ENCODE data around the gene DIPK1C.

Gene DIPK1C

DNA sequence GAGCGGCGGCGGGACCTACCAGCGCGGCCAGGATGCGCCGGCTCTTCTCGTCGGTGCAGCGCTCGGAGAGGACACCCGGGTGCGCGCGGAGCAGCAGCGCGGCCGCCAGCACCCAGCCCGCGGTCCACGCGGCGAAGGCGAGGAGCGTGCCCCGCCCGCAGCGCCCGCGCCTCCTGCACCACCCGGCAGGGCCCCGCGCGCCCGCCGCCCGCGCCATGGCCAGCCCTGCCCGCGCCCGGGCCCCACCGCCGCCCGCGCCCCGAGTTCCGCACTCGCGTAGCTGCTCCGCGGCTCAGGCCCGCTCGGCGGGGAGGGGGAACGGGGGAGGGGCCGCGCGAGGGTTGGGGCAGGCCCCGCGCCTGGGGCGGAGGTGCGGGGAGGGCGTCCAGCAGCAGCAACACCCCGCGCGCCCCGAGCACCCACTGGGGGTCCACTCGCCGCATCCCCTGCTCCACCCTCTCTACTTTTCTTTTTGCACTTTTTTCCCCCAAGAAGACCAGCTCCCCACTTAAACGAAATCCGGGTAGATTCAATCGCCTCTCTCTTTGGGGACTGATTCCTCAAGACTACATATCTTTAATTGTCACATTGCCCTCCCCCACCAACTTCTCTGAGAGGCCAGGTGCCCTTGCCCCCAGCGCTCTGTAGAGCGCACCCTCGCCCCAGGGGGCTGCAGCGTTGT, at the start of gene DIPK1C:
Gene DIPK1C, minus strand, starts transcription at position 266 of the 682 bp plus-strand sequence. Its CDS starts 49 bp downstream, at position 217.
- H3K4me3 ChIP-seq (ENCODE audit: insufficient read depth, low read length, poor library complexity, severe bottlenecking): no peak within 1 kb of the TSS
- H3K27me3 ChIP-seq (ENCODE audit: low read length): no peaks in the 10 kb centered on the region
- H3K9me2 ChIP-seq (replicated peaks; ENCODE audit: insufficient read depth, low read length): no peaks in the 10 kb centered on the region
- H3K27ac ChIP-seq (ENCODE audit: low read depth, low read length): no peak within 1 kb of the TSS
- H3K4me2 ChIP-seq (ENCODE audit: low read depth, low read length, poor library complexity, severe bottlenecking): no peak within 1 kb of the TSS
- no peak for TF ChIP-seq EZH2phosphoT487 (conservative IDR thresholded peaks at IDR 0.05; ENCODE audit: low read length)
- TF ChIP-seq, protein P1, sequence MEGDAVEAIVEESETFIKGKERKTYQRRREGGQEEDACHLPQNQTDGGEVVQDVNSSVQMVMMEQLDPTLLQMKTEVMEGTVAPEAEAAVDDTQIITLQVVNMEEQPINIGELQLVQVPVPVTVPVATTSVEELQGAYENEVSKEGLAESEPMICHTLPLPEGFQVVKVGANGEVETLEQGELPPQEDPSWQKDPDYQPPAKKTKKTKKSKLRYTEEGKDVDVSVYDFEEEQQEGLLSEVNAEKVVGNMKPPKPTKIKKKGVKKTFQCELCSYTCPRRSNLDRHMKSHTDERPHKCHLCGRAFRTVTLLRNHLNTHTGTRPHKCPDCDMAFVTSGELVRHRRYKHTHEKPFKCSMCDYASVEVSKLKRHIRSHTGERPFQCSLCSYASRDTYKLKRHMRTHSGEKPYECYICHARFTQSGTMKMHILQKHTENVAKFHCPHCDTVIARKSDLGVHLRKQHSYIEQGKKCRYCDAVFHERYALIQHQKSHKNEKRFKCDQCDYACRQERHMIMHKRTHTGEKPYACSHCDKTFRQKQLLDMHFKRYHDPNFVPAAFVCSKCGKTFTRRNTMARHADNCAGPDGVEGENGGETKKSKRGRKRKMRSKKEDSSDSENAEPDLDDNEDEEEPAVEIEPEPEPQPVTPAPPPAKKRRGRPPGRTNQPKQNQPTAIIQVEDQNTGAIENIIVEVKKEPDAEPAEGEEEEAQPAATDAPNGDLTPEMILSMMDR (IDR thresholded peaks at IDR 0.05; ENCODE audit: insufficient read depth, low read length, poor library complexity, severe bottlenecking): no peak
- H3K9me3 ChIP-seq (ENCODE audit: insufficient read depth, low read length): no peaks in the 10 kb centered on the region
- H4K20me1 ChIP-seq (ENCODE audit: low read depth, low read length): no peaks in the 10 kb centered on the region
- no peak within 1 kb of the TSS for H3K9ac ChIP-seq (ENCODE audit: low read length)
- no peaks in the 10 kb centered on the region for H3F3A ChIP-seq (ENCODE audit: insufficient read depth)
- no peaks in the 10 kb centered on the region for H3K36me3 ChIP-seq (ENCODE audit: low read length)
- H2AFZ ChIP-seq (ENCODE audit: low read depth, low read length, severe bottlenecking): no peak within 1 kb of the TSS
- no peaks in the 10 kb centered on the region for H3K79me2 ChIP-seq (ENCODE audit: insufficient read depth, low read length)

DNA sequence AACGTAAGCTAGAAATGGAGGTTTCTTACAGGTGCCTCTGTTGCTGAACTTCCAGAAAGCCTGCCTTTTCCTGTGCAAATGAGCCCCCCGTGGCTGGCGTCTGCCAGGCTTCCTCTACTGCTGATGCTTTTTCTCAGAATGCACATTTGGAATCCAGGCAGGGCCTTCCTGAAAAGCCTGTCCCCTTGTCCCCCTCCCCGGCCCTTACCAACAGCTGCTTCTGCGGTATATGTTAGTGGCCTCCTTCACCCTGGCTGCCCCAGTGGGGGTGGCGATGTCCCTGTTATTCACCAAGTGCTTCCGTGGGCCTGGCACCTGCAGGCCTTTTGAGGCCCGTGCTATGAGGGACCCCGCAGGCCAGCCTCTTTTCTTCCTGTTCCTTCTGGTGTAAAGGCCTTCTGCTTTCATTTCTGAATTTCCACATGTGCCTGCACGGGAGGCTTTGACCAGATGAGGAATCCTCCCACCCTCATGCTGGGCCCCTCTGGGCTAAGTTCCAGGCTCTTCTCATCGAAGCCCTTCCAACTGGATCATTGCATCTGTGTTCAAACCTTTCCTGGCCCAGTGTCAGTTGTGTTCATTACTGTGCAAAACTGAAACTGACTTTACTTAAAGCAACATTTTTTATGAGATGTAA, 49.5 kb upstream of the DIPK1C start:
- Histone ChIP-seq H3K27me3 (ENCODE audit: low read length) (no peaks in the 10 kb centered on the region), H3K36me3 (ENCODE audit: low read length) (peaks cover 26% of the 10 kb centered on the region), H3K9me2 (replicated peaks; ENCODE audit: insufficient read depth, low read length) (no peaks in the 10 kb centered on the region), H3F3A (ENCODE audit: insufficient read depth) (no peaks in the 10 kb centered on the region), H3K27ac (ENCODE audit: low read depth, low read length) (no peak overlapping the region), H3K4me2 (ENCODE audit: low read depth, low read length, poor library complexity, severe bottlenecking) (no peak overlapping the region), H3K4me3 (ENCODE audit: insufficient read depth, low read length, poor library complexity, severe bottlenecking) (no peak overlapping the region), H3K9me3 (ENCODE audit: insufficient read depth, low read length) (no peaks in the 10 kb centered on the region), H3K9ac (ENCODE audit: low read length) (no peak overlapping the region), H3K79me2 (ENCODE audit: insufficient read depth, low read length) (peaks cover 9% of the 10 kb centered on the region; the same call in 1 of the 2 replicates), H2AFZ (ENCODE audit: low read depth, low read length, severe bottlenecking) (no peak overlapping the region), H4K20me1 (ENCODE audit: low read depth, low read length) (0 out of 2 replicates have a peak, but pooled peaks cover 5% of the 10 kb centered on the region)
- TF ChIP-seq EZH2phosphoT487 (conservative IDR thresholded peaks at IDR 0.05; ENCODE audit: low read length): no peak
- TF ChIP-seq, protein P1 (IDR thresholded peaks at IDR 0.05; ENCODE audit: insufficient read depth, low read length, poor library complexity, severe bottlenecking): no peak

DNA sequence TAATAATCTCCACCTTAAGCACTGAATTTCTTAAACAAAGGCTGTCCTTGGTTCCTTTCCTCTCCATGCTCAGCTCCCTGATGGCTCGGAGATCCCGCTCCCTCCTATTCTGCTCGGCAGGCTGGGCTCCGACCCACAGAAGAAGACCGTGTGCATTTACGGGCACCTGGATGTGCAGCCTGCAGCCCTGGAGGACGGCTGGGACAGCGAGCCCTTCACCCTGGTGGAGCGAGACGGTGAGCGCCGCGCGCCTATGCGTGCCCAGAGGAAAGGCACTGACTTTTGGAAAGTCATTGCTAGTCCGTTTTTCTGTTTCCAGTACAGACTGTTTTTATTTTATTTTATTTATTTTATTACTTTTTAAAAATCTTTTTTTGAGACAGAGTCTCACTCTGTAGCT, 48.7 kb upstream of the DIPK1C start:
- H3K36me3 ChIP-seq (ENCODE audit: low read length): peaks cover 29% of the 10 kb centered on the region
- 0 out of 2 replicates have a peak, but pooled peaks cover 5% of the 10 kb centered on the region for H4K20me1 ChIP-seq (ENCODE audit: low read depth, low read length)
- no peaks in the 10 kb centered on the region for H3K27me3 ChIP-seq (ENCODE audit: low read length)
- no peak overlapping the region for H3K4me2 ChIP-seq (ENCODE audit: low read depth, low read length, poor library complexity, severe bottlenecking)
- H3F3A ChIP-seq (ENCODE audit: insufficient read depth): no peaks in the 10 kb centered on the region
- no peak overlapping the region for H3K9ac ChIP-seq (ENCODE audit: low read length)
- no peak overlapping the region for H3K4me3 ChIP-seq (ENCODE audit: insufficient read depth, low read length, poor library complexity, severe bottlenecking)
- peaks cover 17% of the 10 kb centered on the region; the same call in 1 of the 2 replicates for H3K79me2 ChIP-seq (ENCODE audit: insufficient read depth, low read length)
- no peak overlapping the region for H2AFZ ChIP-seq (ENCODE audit: low read depth, low read length, severe bottlenecking)
- TF ChIP-seq, protein P1 (IDR thresholded peaks at IDR 0.05; ENCODE audit: insufficient read depth, low read length, poor library complexity, severe bottlenecking): no peak
- no peak for TF ChIP-seq EZH2phosphoT487 (conservative IDR thresholded peaks at IDR 0.05; ENCODE audit: low read length)
- no peak overlapping the region for H3K27ac ChIP-seq (ENCODE audit: low read depth, low read length)
- no peaks in the 10 kb centered on the region for H3K9me3 ChIP-seq (ENCODE audit: insufficient read depth, low read length)
- H3K9me2 ChIP-seq (replicated peaks; ENCODE audit: insufficient read depth, low read length): no peaks in the 10 kb centered on the region

Measured in SU-DHL-6 (cell line).